Karpas-422 (cell line): Measurements from ENCODE around the gene TPT1. TPM values are rescaled to one million over a fixed set of nuclear protein-coding genes. Genes with fewer than 3 reads are reported as not detected.

Experiments
- DNase-seq: peaks from one replicate; pipeline ENCODE4 v3.0.0-alpha.2; 2015
- H2AFZ ChIP-seq: fragments of 200-600 bp; sonication (generic); 2 replicates; pipeline ENCODE4 v1.6.1; 2014; ENCODE audit warnings: antibody characterized with exemption, low read length, mixed read lengths
- H3K27ac ChIP-seq: fragments of 200-600 bp; sonication (generic); 2 replicates; pipeline ENCODE4 v1.5.1; 2014; ENCODE audit warnings: mild to moderate bottlenecking, low read length, moderate library complexity
- H3K27me3 ChIP-seq: fragments of 200-600 bp; sonication (generic); 2 replicates; pipeline ENCODE4 v1.6.1; 2014; ENCODE audit warnings: low read length, mixed read lengths
- H3K36me3 ChIP-seq: fragments of 200-600 bp; sonication (generic); 2 replicates; pipeline ENCODE4 v1.6.1; 2014; ENCODE audit warnings: low read length, mixed read lengths; ENCODE audit not compliant: insufficient read depth
- H3K4me1 ChIP-seq: fragments of 200-600 bp; sonication (generic); 2 replicates; pipeline ENCODE4 v1.6.1; 2014; ENCODE audit warnings: mild to moderate bottlenecking, low read length, mixed read lengths
- H3K4me2 ChIP-seq: fragments of 200-600 bp; sonication (generic); 2 replicates; pipeline ENCODE4 v1.6.1; 2014; ENCODE audit warnings: low read length, low read depth, mild to moderate bottlenecking; ENCODE audit not compliant: poor library complexity, severe bottlenecking
- H3K4me3 ChIP-seq: fragments of 200-600 bp; sonication (generic); 2 replicates; pipeline ENCODE4 v1.5.1; 2014; ENCODE audit warnings: mild to moderate bottlenecking, antibody characterized with exemption, low read length, mixed read lengths
- H3K79me2 ChIP-seq: fragments of 200-600 bp; sonication (generic); 2 replicates; pipeline ENCODE4 v1.6.1; 2014; ENCODE audit warnings: mild to moderate bottlenecking, low read length, mixed read lengths
- H3K9ac ChIP-seq: fragments of 200-600 bp; sonication (generic); 2 replicates; pipeline ENCODE4 v1.6.0; 2014; ENCODE audit warnings: low read length
- H3K9me2 ChIP-seq: fragments of 200-600 bp; sonication (generic), shearing (Covaris generic); replicated peaks from 2 replicates; pipeline ENCODE4 v1.6.0; 2014; ENCODE audit warnings: mild to moderate bottlenecking, low read length, moderate library complexity; ENCODE audit not compliant: insufficient read depth
- H3K9me3 ChIP-seq: fragments of 300-700, 200-600 bp; sonication (generic); 2 replicates; pipeline ENCODE4 v1.6.1; 2014; ENCODE audit warnings: low read length, mixed read lengths
- H4K20me1 ChIP-seq: fragments of 200-600 bp; sonication (generic); 2 replicates; pipeline ENCODE4 v1.6.1; 2014; ENCODE audit warnings: mild to moderate bottlenecking, antibody characterized with exemption, low read length, low read depth; ENCODE audit not compliant: insufficient read depth
- total RNA-seq: library from RNA; depleted of rRNA; stranded (reverse); fragments of >200 nt; shearing (Covaris generic); gene quantifications from 2 replicates; pipeline ENCODE4 v1.2.3, GENCODE V29; 2014; ENCODE audit warnings: low replicate concordance

The TPT1 gene
- total RNA-seq, 1 experiment from 2014 or later, result 2,059 TPM

DNA sequence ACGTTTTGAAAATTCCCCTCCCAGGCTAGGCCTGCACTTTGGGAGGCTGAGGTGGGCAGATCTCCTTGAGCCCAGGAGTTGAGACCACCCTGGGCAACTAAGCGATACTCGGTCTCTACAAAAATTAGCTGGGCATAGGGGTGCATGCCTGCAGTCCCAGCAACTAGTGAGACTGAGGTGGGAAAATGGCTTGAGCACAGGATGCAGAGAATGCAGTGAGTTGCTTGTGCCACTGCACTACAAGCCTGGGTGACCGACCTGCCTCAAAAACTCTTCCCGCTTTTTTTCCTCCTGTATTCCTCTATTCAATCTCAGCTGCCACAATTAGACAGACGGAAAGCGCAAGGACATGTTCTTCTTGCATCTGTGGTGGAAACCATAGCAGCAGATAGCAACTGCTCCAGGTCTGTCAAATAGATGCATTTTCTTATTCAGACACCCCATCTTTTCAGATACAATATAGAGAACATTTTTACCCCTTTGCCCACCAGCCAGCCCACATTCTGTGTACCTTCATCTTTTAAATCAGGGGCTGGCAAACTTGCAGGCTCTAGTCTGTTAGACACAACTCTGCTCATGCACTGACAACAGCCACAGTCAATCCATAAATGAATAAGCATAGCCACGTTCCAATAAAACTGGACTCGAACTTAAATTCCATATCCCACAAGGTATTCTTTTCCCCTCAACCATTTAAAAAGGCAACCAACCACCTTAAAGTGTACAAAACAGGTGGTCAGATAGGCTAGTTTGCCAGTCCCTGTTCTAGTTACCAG lies 4.8 kb downstream of the TPT1 start:
- no peak overlapping the region for H2AFZ ChIP-seq
- H4K20me1 ChIP-seq, result peaks cover 64% of the 10 kb centered on the region
- H3K27me3 ChIP-seq, result no peaks in the 10 kb centered on the region
- peaks cover 33% of the 10 kb centered on the region for H3K79me2 ChIP-seq
- peaks cover 34% of the 10 kb centered on the region for H3K4me1 ChIP-seq
- H3K9me2 ChIP-seq, result no peaks in the 10 kb centered on the region
- no peaks in the 10 kb centered on the region for H3K9me3 ChIP-seq
- DNase-seq, result no peak
- H3K4me2 ChIP-seq, result no peak overlapping the region
- H3K4me3 ChIP-seq, result no peak overlapping the region
- peaks cover 44% of the 10 kb centered on the region for H3K36me3 ChIP-seq
- H3K9ac ChIP-seq, result no peak overlapping the region
- H3K27ac ChIP-seq, result no peak overlapping the region

DNA sequence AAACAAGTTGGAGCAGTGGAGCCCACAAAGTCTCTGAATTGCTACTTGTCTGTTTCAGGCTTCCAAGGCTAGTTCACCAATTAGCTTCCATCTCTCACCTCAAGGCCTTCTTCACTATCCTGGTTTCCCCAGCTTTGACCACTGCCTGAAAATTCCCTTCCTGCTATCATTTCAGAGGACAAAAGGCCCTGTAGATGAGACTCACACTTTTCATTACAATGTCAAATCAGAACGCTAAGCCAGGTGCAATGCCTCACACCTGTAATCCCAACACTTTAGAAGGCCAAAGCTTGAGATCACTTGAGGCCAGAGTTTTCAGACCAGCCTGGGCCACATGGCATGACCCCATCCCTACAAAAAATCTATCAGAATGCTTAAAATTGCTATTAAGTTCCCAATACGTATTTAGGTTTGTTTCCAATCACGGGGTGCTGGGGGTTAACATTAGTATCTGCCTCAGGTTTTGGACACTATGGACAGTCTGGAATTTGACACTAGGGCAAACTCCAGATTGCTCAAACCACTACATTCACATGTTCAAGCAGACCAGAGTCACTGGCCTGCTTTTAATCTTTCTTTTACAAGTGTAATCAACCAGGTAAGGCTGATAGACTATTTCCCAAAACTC lies 5.5 kb downstream of the TPT1 start:
- H3K9ac ChIP-seq, result no peak overlapping the region
- no peak overlapping the region for H3K4me2 ChIP-seq
- H3K79me2 ChIP-seq, result peaks cover 28% of the 10 kb centered on the region
- DNase-seq, result peak; percentile 48
- no peak overlapping the region for H3K27ac ChIP-seq
- H2AFZ ChIP-seq, result no peak overlapping the region
- H3K9me3 ChIP-seq, result no peaks in the 10 kb centered on the region
- peaks cover 34% of the 10 kb centered on the region for H3K4me1 ChIP-seq
- no peaks in the 10 kb centered on the region for H3K9me2 ChIP-seq
- H3K4me3 ChIP-seq, result no peak overlapping the region
- H3K36me3 ChIP-seq, result peaks cover 44% of the 10 kb centered on the region
- no peaks in the 10 kb centered on the region for H3K27me3 ChIP-seq
- peaks cover 61% of the 10 kb centered on the region for H4K20me1 ChIP-seq

DNA sequence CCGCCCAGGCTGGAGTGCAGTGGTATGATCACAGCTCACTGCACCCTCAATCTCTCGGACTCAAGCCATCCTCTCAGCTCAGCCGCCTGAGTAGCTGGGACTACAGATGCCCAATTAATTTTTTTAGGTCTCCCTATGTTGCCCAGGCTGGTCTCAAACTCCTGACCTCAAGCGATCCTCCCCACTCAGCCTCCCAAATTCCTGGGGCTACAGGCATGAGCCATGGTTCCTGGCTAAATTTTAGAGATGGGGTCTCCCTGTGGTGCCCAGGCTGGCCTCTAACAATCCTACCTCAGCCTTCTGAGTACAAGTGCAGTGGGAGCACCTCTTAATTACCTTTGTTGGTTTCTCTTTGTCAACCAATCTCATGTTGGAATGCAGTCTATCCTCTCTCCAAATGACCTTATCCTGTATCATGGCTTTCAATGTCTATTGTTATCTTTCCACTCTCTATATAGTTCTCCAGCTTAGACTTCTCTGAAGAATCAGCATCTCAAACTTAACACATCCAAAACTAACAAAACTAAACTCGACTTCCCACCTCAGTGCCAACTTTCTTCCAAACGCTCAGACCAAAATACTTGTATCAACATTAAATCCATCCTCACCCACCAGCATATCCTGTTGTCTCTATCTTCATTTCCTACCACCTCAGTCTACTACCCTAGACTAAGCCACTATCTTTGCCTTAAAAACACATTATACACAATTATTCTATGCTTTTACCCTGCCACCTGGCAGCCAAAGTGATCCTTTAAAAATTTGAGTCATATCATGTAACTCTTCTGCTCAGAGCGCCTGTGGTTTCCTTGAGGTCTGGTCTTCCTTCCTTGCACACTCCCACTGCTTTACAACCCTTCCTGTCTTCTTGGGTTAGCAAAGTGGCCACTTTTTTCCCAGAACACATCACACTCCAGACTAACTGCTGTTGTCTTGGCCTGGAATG lies 6.7 kb downstream of the TPT1 start:
- H3K9me2 ChIP-seq, result no peaks in the 10 kb centered on the region
- H2AFZ ChIP-seq, result no peak overlapping the region
- H3K4me2 ChIP-seq, result no peak overlapping the region
- no peaks in the 10 kb centered on the region for H3K27me3 ChIP-seq
- H3K9ac ChIP-seq, result no peak overlapping the region
- H3K9me3 ChIP-seq, result no peaks in the 10 kb centered on the region
- peaks cover 33% of the 10 kb centered on the region for H3K36me3 ChIP-seq
- peaks cover 15% of the 10 kb centered on the region for H3K79me2 ChIP-seq
- peaks cover 24% of the 10 kb centered on the region for H3K4me1 ChIP-seq
- peak; percentile 46 for DNase-seq
- no peak overlapping the region for H3K27ac ChIP-seq
- peaks cover 48% of the 10 kb centered on the region for H4K20me1 ChIP-seq
- H3K4me3 ChIP-seq, result no peak overlapping the region

DNA sequence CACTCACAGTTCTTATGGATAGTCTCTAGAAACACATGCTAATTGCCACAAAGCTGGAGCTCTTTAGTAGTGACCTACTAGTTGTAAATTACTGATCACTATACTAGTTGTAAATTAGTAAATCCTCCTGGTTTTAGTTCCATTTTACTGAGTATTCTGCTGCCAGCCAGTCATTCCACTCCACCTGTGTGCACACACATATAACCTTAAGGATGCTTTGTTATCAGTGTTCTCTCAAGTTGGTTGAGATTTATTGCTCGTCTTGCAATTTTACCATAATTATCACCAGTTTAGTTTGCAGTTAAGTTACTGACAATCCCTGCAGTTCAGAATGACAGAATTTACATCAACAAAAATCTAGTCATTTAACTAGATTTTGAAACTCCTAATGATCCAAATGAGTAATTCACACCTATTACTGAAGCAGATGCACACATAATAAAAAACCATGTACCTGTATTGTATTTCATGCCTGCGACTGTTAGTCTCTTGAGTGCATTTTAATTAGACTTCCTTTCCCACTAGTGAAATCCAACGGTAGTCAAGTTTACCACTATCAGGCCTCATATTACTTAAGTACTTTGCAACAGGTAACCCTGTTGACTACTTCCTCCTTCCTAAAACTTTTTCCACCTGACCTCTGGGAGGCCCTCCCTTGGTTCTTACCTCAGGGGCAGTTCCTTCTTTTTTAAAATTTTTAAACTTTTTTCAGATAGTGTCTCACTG lies 7.6 kb downstream of the TPT1 start:
- H3K9me2 ChIP-seq, result no peaks in the 10 kb centered on the region
- H3K36me3 ChIP-seq, result peaks cover 24% of the 10 kb centered on the region
- H3K79me2 ChIP-seq, result peaks cover 7% of the 10 kb centered on the region
- no peak overlapping the region for H2AFZ ChIP-seq
- no peak overlapping the region for H3K27ac ChIP-seq
- no peak overlapping the region for H3K4me2 ChIP-seq
- H3K9me3 ChIP-seq, result no peaks in the 10 kb centered on the region
- no peaks in the 10 kb centered on the region for H3K27me3 ChIP-seq
- DNase-seq, result no peak
- H4K20me1 ChIP-seq, result peaks cover 40% of the 10 kb centered on the region
- no peak overlapping the region for H3K9ac ChIP-seq
- H3K4me1 ChIP-seq, result peaks cover 16% of the 10 kb centered on the region
- H3K4me3 ChIP-seq, result no peak overlapping the region

DNA sequence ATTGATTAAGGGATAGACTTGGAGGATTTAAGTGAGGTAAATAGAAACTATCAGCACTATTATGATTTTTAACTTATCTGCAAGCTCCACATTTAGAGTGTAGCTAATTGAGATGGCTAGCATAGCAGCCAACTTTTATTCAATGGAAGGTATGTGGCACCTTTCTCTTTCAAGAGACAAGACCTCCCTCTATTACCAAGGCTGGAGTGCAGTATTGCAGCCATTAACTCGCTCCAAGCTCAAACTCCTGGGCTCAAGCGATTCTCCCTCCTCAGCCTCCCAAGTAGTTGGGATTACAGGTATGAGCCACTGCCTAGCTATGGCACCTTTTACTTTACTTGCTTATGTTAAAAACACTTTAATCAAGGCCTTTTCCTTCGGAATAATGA lies 8.2 kb downstream of the TPT1 start:
- Histone ChIP-seq H3K9ac (no peak overlapping the region), H3K4me1 (peaks cover 13% of the 10 kb centered on the region), H3K79me2 (0 out of 2 replicates have a peak, but pooled peaks cover 1% of the 10 kb centered on the region), H3K4me3 (no peak overlapping the region), H3K36me3 (peaks cover 18% of the 10 kb centered on the region), H4K20me1 (peaks cover 34% of the 10 kb centered on the region), H2AFZ (no peak overlapping the region), H3K27ac (no peak overlapping the region), H3K4me2 (no peak overlapping the region), H3K27me3 (no peaks in the 10 kb centered on the region), H3K9me3 (no peaks in the 10 kb centered on the region), H3K9me2 (no peaks in the 10 kb centered on the region)
- no peak for DNase-seq

DNA sequence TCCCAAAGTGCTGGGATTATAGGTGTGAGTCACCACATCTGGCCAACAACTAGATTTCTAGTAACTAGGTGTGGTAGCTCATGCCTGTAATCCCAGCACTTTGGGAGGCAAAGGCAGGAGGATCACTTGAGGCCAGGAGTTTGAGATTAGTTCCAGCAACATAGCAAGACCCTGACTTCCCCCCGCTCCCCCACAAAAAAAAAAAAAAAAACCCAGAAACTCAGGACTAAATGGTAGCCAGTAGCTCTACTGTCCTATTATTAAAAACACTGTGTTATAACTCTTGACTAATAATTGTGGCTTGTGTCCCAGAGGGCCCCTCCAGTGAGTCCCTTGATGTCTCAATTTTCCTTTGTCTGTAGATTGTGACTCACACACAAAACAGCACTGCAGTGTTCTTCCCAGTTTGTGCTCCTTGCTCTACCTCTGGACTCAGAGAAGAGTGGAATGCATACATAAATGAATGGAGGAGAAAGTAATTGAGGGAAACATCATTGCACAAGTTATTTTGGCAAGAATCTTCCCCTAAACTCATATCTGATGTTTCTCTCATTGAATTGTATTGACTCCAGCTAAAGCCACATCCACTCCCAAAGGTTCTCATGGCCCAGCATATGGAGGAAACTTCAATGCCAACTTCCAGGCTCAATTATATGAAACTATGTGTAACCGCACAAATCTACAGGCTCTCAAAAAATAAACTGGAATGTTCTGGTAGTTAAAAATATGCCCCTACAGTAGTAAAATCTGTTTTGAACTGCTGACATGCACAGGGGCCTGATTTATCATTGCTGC lies 8.8 kb downstream of the TPT1 start:
- Histone ChIP-seq H3K9ac (no peak overlapping the region), H3K27ac (no peak overlapping the region), H3K27me3 (no peaks in the 10 kb centered on the region), H2AFZ (no peak overlapping the region), H3K4me1 (peaks cover 13% of the 10 kb centered on the region), H3K79me2 (no peaks in the 10 kb centered on the region), H3K36me3 (peaks cover 12% of the 10 kb centered on the region), H3K9me3 (no peaks in the 10 kb centered on the region), H3K9me2 (no peaks in the 10 kb centered on the region), H3K4me3 (no peak overlapping the region), H3K4me2 (no peak overlapping the region), H4K20me1 (peaks cover 28% of the 10 kb centered on the region)
- peak; percentile 51 for DNase-seq

DNA sequence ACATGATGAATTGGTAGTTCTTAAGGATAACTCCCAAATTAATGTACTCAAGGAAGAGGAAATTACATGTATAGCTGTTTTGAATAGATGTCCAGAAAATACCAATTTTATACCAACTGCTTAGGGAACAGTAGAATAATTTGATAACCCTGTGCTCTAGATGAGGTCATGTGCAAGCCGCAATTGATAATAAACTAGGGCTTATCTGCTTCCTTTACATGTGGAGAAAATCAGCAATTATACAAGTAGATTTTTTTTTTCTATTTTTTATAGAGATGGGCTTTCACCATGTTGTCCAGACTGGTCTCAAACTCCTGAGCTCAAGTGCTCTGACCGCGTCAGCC lies 9.3 kb downstream of the TPT1 start:
- no peaks in the 10 kb centered on the region for H3K9me3 ChIP-seq
- peaks cover 7% of the 10 kb centered on the region for H3K36me3 ChIP-seq
- no peak overlapping the region for H3K27ac ChIP-seq
- peaks cover 13% of the 10 kb centered on the region for H3K4me1 ChIP-seq
- no peak overlapping the region for H3K4me2 ChIP-seq
- H3K9ac ChIP-seq, result no peak overlapping the region
- H3K79me2 ChIP-seq, result no peaks in the 10 kb centered on the region
- no peak overlapping the region for H3K4me3 ChIP-seq
- peaks cover 23% of the 10 kb centered on the region; the same call in 1 of the 2 replicates for H4K20me1 ChIP-seq
- H2AFZ ChIP-seq, result no peak overlapping the region
- H3K9me2 ChIP-seq, result no peaks in the 10 kb centered on the region
- no peak for DNase-seq
- no peaks in the 10 kb centered on the region for H3K27me3 ChIP-seq
